PFSK-1 (cell line): ENCODE measurements around the gene PRKAG2.

ENCODE experiments used
- POLR2AphosphoS5 ChIP-seq: IDR thresholded peaks from 2 replicates; pipeline ENCODE4 v1.6.1; 2012; ENCODE audit warnings: low read depth, mild to moderate bottlenecking, control low read depth, low read length, moderate library complexity
- REST ChIP-seq, 2 experiments: IDR thresholded peaks; 2 replicates each; pipeline versions ENCODE4 v1.6.1 to v1.8.0; 2011 to 2012; ENCODE audit warnings: low read depth in 2 of 2, low read length in 2 of 2, control low read depth in 1 of 2, inconsistent platforms in 1 of 2, mild to moderate bottlenecking in 1 of 2, moderate library complexity in 1 of 2; ENCODE audit not compliant: insufficient read depth in 1 of 2
- SIN3A ChIP-seq: IDR thresholded peaks from 2 replicates; pipeline ENCODE4 v1.6.1; 2012; ENCODE audit warnings: mild to moderate bottlenecking, low read length, moderate library complexity, borderline replicate concordance; ENCODE audit not compliant: insufficient read depth
- TAF1 ChIP-seq: IDR thresholded peaks from 2 replicates; pipeline ENCODE4 v1.6.1; 2012; ENCODE audit warnings: low read length, control low read depth, borderline replicate concordance; ENCODE audit not compliant: insufficient read depth

- no peak for TF ChIP-seq POLR2AphosphoS5
- no peak for TF ChIP-seq REST (IDR thresholded peaks at IDR 0.05; ENCODE audit: insufficient read depth in 1 of 2, low read depth in 2 of 2, low read length in 2 of 2)
- no peak for TF ChIP-seq SIN3A
- TF ChIP-seq TAF1 = no peak
These were observed 176.2 kb downstream of the PRKAG2 start for GRCh38 chr7:151700586-151701165.
